Lung (tissue), 12 donors: ENCODE measurements around the gene MARCKS. TPM values are rescaled to one million over a fixed set of nuclear protein-coding genes. Genes with fewer than 3 reads are reported as not detected.
"Not testable (repeated sequence)": the region's sequence is repeated elsewhere in the genome, so short reads cannot be mapped to it uniquely, and the experiment has no call there.

Source experiments
- ATAC-seq: fragments of 200-7000 bp; cut with Tn5 transposase; one replicate; pipeline ENCODE4 v1.9.1; 2020; ENCODE audit warnings: moderate number of reproducible peaks; ENCODE audit not compliant: insufficient read depth, low FRiP score
- DNase-seq, 3 donors: peaks; one replicate each; pipeline ENCODE4 v3.0.0-alpha.2; 2013 to 2017
- H3K27ac ChIP-seq, 2 donors: one replicate each; pipeline ENCODE4 v1.5.1; 2013; ENCODE audit warnings: mild to moderate bottlenecking in 2 of 2, moderate library complexity in 2 of 2, control low read depth in 1 of 2, inconsistent platforms in 1 of 2, low read depth in 1 of 2, low read length in 1 of 2
- H3K27me3 ChIP-seq, 3 donors: one replicate each; pipeline ENCODE4 v1.5.1; 2013; ENCODE audit warnings: low read length in 2 of 3; ENCODE audit not compliant: control insufficient read depth in 3 of 3, insufficient read depth in 3 of 3
- H3K36me3 ChIP-seq, 4 donors: one replicate each; pipeline ENCODE4 v1.5.1; 2013; ENCODE audit warnings: low read length in 4 of 4, mild to moderate bottlenecking in 1 of 4, moderate library complexity in 1 of 4; ENCODE audit not compliant: control insufficient read depth in 4 of 4, insufficient read depth in 4 of 4
- H3K4me1 ChIP-seq, 5 donors: one replicate each; pipeline ENCODE4 v1.5.1; 2013; ENCODE audit warnings: low read length in 5 of 5, mild to moderate bottlenecking in 2 of 5, moderate library complexity in 1 of 5; ENCODE audit not compliant: control insufficient read depth in 5 of 5, insufficient read depth in 5 of 5
- H3K4me3 ChIP-seq: one replicate; pipeline ENCODE4 v1.5.1; 2013; ENCODE audit warnings: mild to moderate bottlenecking, control low read depth, moderate library complexity
- H3K9ac ChIP-seq, 2 donors: one replicate each; pipeline ENCODE4 v1.5.1; 2013; ENCODE audit warnings: low read length in 2 of 2, control low read depth in 1 of 2; ENCODE audit not compliant: insufficient read depth in 1 of 2
- H3K9me3 ChIP-seq, 4 donors: one replicate each; pipeline ENCODE4 v1.5.1; 2013; ENCODE audit warnings: low read length in 3 of 4, mild to moderate bottlenecking in 1 of 4, moderate library complexity in 1 of 4; ENCODE audit not compliant: control insufficient read depth in 4 of 4, insufficient read depth in 3 of 4
- CTCF ChIP-seq: IDR thresholded peaks from 2 replicates; pipeline ENCODE4 v1.5.1; 2012; ENCODE audit warnings: mild to moderate bottlenecking; ENCODE audit errors: control extremely low read depth, extremely low read depth
- WGBS, 2 donors: extraction: QIAGEN DNeasy Blood & Tissue Kit; methylation state at CpG; one replicate each; pipeline ENCODE4 v1.1.7; 2013; 5-methylcytosine and 5-hydroxymethylcytosine counted together
- polyA plus RNA-seq, 2 donors: library from polyadenylated mRNA; stranded (reverse); fragments of 200-250 nt; gene quantifications; one replicate each; pipeline ENCODE4 v1.2.1, GENCODE V29; 2013
- total RNA-seq, 2 donors: library from RNA; depleted of rRNA in 1 of 2; stranded (reverse); fragments of >200 nt in 1 of 2; gene quantifications; one replicate each; pipeline ENCODE4 v1.2.1, GENCODE V29; 2014 to 2021
- donor health status: control.
- donor health status: control.
- donor health status: Bipolar disorder and iron deficiency.
- donor health status: healthy.
- donor health status: DM: yes; HTN: yes; CAD: no.

MARCKS gene
- total and polyA plus RNA-seq, 4 donors = 17.3 to 140 (median 72.2) TPM

- Histone ChIP-seq H3K27ac (no peak overlapping the region), H3K9me3 (no peaks in the 10 kb centered on the region), H3K9ac (no peak overlapping the region), H3K36me3 (no peaks in the 10 kb centered on the region), H3K4me3 (no peak overlapping the region), H3K27me3 (no peaks in the 10 kb centered on the region), H3K4me1 (peaks cover 0 to 12% (median 2%) of the 10 kb centered on the region in 5 donors)
- no peak for DNase-seq
- WGBS, 2 donors = 75 to 80% methylated on average over 6 of the region's 6 CpGs
- ATAC-seq = no peak
- no peak for TF ChIP-seq CTCF
These were observed 50.1 kb downstream of the MARCKS start for GRCh38 chr6:113907102-113907815.

GRCh38 chr6:113908801-113909200 is 51.7 kb downstream of the MARCKS start:
- ATAC-seq (no peak), DNase-seq (no peak)
- WGBS, 2 donors = 64% methylated on average over 3 of the region's 3 CpGs
- no peaks in the 10 kb centered on the region for H3K27me3 ChIP-seq
- no peak for TF ChIP-seq CTCF
- H3K4me3 ChIP-seq = no peak overlapping the region
- H3K9ac ChIP-seq = no peak overlapping the region
- H3K27ac ChIP-seq = no peak overlapping the region
- H3K36me3 ChIP-seq = no peaks in the 10 kb centered on the region
- no peaks in the 10 kb centered on the region for H3K9me3 ChIP-seq
- peaks cover 0 to 9% (median 2%) of the 10 kb centered on the region in 5 donors for H3K4me1 ChIP-seq

- Histone ChIP-seq H3K9ac (no peak overlapping the region), H3K4me3 (no peak overlapping the region), H3K27me3 (no peaks in the 10 kb centered on the region), H3K4me1 (peaks cover 0 to 5% (median 2%) of the 10 kb centered on the region in 5 donors), H3K9me3 (no peaks in the 10 kb centered on the region), H3K36me3 (no peaks in the 10 kb centered on the region), H3K27ac (no peak overlapping the region)
- DNase-seq (peak in 2 of 3 donors; percentile 84 to 90), ATAC-seq (no peak)
- 20 to 21% methylated on average over 6 of the region's 6 CpGs for WGBS, 2 donors
- peak; percentile 30 for TF ChIP-seq CTCF
These were observed 52.2 kb downstream of the MARCKS start for GRCh38 chr6:113909224-113909856.

GRCh38 chr6:113910285-113910684 is 53.1 kb downstream of the MARCKS start:
- 67 to 91% methylated on average over 1 of the region's 1 CpG for WGBS, 2 donors
- not testable (repeated sequence) for ATAC-seq, H3K9me3 ChIP-seq, H3K9ac ChIP-seq, DNase-seq, H3K4me1 ChIP-seq, H3K4me3 ChIP-seq, H3K36me3 ChIP-seq, H3K27ac ChIP-seq, H3K27me3 ChIP-seq

Other genes starting within 250 kb of the MARCKS start
- 100 to 1,000 TPM in 1 of 2 donors, 10 to 100 TPM in 1; 48.2 to 113 TPM for gene HDAC2, start 113.8 kb downstream of the MARCKS start, total RNA-seq
- gene HDAC2, start 113.8 kb downstream of the MARCKS start, polyA plus RNA-seq = 10 to 100 TPM; 53.2 to 69.6 TPM